GM21423 (cell line): ENCODE measurements around the gene UBE2QL1.

Experiments
- ATAC-seq: cut with Tn5 transposase; IDR thresholded peaks from one replicate; pipeline ENCODE4 v1.9.1; 2021; ENCODE audit warnings: mild to moderate bottlenecking, moderate library complexity; ENCODE audit not compliant: unreplicated experiment

UBE2QL1 gene

GRCh38 chr5:6427694-6428093 is 21.0 kb upstream of the UBE2QL1 start:
- no peak for ATAC-seq

- no peak for ATAC-seq
Measured at GRCh38 chr5:6430418-6431028, 18.1 kb upstream of the UBE2QL1 start.

GRCh38 chr5:6431214-6432195 is 17.2 kb upstream of the UBE2QL1 start:
- ATAC-seq = no peak

GRCh38 chr5:6432206-6432605 is 16.5 kb upstream of the UBE2QL1 start:
- no peak for ATAC-seq

- ATAC-seq = no peak
Measured at GRCh38 chr5:6434731-6435130, 13.9 kb upstream of the UBE2QL1 start.

- no peak for ATAC-seq
Measured at GRCh38 chr5:6435356-6435755, 13.3 kb upstream of the UBE2QL1 start.

- no peak for ATAC-seq
Measured at GRCh38 chr5:6436715-6437331, 11.8 kb upstream of the UBE2QL1 start.

GRCh38 chr5:6439588-6440550 is 8.8 kb upstream of the UBE2QL1 start:
- ATAC-seq = no peak

- no peak for ATAC-seq
Measured at GRCh38 chr5:6442333-6442732, 6.3 kb upstream of the UBE2QL1 start.

- ATAC-seq = no peak
Measured at GRCh38 chr5:6443326-6443725, 5.3 kb upstream of the UBE2QL1 start.

- ATAC-seq = no peak
Measured at GRCh38 chr5:6446042-6446441, 2.6 kb upstream of the UBE2QL1 start.

- ATAC-seq = no peak
Measured at GRCh38 chr5:6446626-6447309, 1.9 kb upstream of the UBE2QL1 start.

GRCh38 chr5:6447384-6448140 is 1.1 kb upstream of the UBE2QL1 start:
- no peak for ATAC-seq

- ATAC-seq = no peak
Measured at GRCh38 chr5:6448141-6448491, 543 bp upstream of the UBE2QL1 start.

- ATAC-seq = no peak
Measured at GRCh38 chr5:6449465-6450158, 953 bp downstream of the UBE2QL1 start.

GRCh38 chr5:6450319-6450833 is 1.7 kb downstream of the UBE2QL1 start:
- no peak for ATAC-seq

GRCh38 chr5:6452622-6453504 is 4.2 kb downstream of the UBE2QL1 start:
- no peak for ATAC-seq
